ENCODE measurements around the gene DTNB.

Gene DTNB

DNA sequence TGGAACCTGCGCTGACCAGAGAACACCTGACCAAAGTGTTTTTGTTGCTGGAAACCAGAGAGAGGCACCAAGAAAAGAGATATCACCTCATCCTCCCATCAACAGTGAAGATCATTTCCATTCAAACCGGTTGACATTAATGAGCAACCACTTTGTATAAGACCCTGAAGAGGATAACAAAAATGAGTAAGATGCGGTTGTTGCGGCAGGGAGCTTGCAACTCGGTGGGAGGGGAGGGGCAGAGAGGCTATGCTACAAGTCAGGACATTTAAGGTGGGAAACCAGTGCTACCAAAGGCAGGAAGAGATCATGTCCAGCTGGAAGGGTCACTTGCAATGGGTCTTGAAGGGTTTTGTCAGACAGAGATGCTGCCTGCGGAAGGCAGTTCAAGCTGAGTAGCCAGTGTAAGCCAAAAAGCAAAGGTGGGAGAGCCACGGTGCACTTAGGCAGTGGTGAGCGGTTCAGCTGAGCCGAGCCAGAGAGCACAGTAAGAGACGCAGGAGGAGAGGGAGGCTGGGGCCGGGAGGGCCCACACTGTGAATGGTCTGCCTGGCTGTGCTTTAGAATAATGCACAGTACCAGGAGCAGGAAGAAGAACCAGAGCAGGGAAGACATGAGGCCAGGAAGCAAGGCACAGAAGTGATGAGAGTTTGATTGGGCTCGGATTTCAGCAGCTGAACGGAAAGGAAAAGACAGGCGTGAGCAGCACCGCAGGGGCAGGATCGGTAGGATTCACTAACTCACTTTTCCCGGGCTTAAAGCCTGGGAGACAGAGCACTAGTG, 24.4 kb upstream of the DTNB start:
- no peak overlapping the region for H3K27ac ChIP-seq
- TF ChIP-seq CTCF (conservative IDR thresholded peaks at IDR 0.05): no peak
- TF ChIP-seq ZFX (IDR thresholded peaks at IDR 0.05): no peak

DNA sequence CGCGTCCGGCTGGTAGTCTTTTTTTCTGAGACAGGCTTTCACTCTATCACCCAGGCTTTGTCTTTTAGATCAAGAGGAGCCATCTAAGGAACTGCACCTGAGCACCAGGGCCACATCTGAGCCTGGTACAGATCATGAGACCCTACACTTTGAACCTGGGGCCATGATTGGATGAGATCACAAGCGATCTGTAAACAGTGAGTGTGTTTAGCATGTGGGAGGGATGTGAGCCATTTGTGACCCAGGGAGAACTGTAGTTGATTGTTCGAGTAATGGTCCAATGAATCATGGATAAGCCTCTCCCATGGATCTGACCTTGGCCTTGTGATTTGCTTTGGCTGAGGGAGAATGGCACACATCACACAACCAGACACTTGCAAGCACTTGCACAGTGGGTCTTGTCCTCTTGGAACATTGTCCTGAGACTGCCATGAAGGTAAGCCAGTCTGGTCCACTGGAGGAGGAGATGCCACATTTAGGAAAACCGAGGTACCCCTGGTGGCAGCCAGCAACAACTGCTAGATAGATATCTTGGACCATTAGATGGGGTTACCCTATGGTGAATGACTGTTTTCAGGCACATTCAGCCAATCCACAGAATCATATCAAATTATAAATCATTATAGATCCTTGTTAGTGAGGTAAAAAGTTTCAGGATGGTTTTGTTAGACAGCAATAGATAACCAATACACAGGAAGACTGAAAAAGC, 19.5 kb upstream of the DTNB start:
- no peak for TF ChIP-seq ZFX (IDR thresholded peaks at IDR 0.05)
- no peak for TF ChIP-seq CTCF (conservative IDR thresholded peaks at IDR 0.05)
- peak overlapping the region; percentile 57 for H3K27ac ChIP-seq

- peak overlapping the region; percentile 57 for H3K27ac ChIP-seq
- no peak for TF ChIP-seq CTCF (conservative IDR thresholded peaks at IDR 0.05)
- no peak for TF ChIP-seq ZFX (IDR thresholded peaks at IDR 0.05)
Observed at GRCh38 chr2:25692143-25692542, 18.8 kb upstream of the DTNB start.

GRCh38 chr2:25690058-25690457, 16.7 kb upstream of the DTNB start:
- no peak overlapping the region for H3K27ac ChIP-seq
- no peak for TF ChIP-seq CTCF (conservative IDR thresholded peaks at IDR 0.05)
- no peak for TF ChIP-seq ZFX (IDR thresholded peaks at IDR 0.05)

GRCh38 chr2:25688236-25688635, 14.9 kb upstream of the DTNB start:
- H3K27ac ChIP-seq: no peak overlapping the region
- no peak for TF ChIP-seq CTCF (conservative IDR thresholded peaks at IDR 0.05)
- no peak for TF ChIP-seq ZFX (IDR thresholded peaks at IDR 0.05)

DNA sequence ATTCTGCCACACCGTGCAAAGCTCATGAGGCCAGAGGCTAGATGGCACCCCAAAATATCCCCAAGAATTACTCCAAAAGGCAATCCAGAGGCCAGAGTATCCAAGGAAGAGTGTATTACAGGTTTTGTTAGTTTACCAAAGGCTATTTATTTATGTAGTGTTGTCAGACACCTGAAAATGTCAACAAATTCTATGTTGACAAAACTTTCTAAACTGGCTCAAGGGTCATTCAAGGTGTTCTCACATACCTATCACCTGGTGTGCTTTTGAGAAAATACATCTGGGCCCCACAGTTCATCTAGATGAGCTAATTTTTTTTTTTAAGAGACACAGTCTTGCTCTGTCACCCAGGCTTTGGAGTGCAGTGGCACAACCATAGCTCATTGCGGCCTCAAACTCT, 12.4 kb upstream of the DTNB start:
- H3K27ac ChIP-seq: peak overlapping the region; percentile 23; the same call in 1 of the 2 replicates
- TF ChIP-seq ZFX (IDR thresholded peaks at IDR 0.05) (no peak), CTCF (conservative IDR thresholded peaks at IDR 0.05) (no peak)

Measured in C4-2B (cell line).